A549 (cell line): ENCODE results near the gene H6PD.

ENCODE experiments used
- MAX ChIP-seq: IDR thresholded peaks from 2 replicates; pipeline ENCODE4 v1.6.1; 2012
- REST ChIP-seq: fragments of 200-600 bp; sonication (generic); IDR thresholded peaks from 2 replicates; pipeline ENCODE4 v1.6.1; 2016; ENCODE audit warnings: antibody characterized with exemption, mild to moderate bottlenecking, moderate library complexity

GRCh38 chr1:9207715-9208114, 26.9 kb upstream of the H6PD start:
- no peak for TF ChIP-seq REST
- no peak for TF ChIP-seq MAX
